HL-60 (cell line): ENCODE results near the gene LRRC43.

Experiments
- DNase-seq, 2 experiments: peaks; one replicate each; pipeline ENCODE4 v3.0.0-alpha.2; 2010 to 2020; ENCODE audit warnings: low read depth in 1 of 2, low spot score in 1 of 2
- H3K27ac ChIP-seq: fragments of 250-450 bp; sonication (Bioruptor Pico); replicated peaks from 2 replicates; pipeline ENCODE4 v1.5.1; 2020; ENCODE audit warnings: mild to moderate bottlenecking, moderate library complexity
- H3K27me3 ChIP-seq: fragments of 250-450 bp; sonication (Bioruptor Pico); 2 replicates; pipeline ENCODE4 v1.5.1; 2021; ENCODE audit warnings: mild to moderate bottlenecking, moderate library complexity; ENCODE audit not compliant: insufficient read depth, poor library complexity, severe bottlenecking
- H3K4me3 ChIP-seq: replicated peaks from 2 replicates; pipeline ENCODE4 v1.5.1; 2011; ENCODE audit warnings: mild to moderate bottlenecking, control low read depth, low read length; ENCODE audit not compliant: insufficient read depth
- CTCF ChIP-seq: IDR thresholded peaks from one replicate; pipeline ENCODE4 v1.5.1; 2011; ENCODE audit warnings: low read length, control low read depth, inconsistent platforms; ENCODE audit not compliant: insufficient read depth
- GABPA ChIP-seq: IDR thresholded peaks from 2 replicates; pipeline ENCODE4 v1.6.1; 2012; ENCODE audit warnings: low read depth
- POLR2AphosphoS5 ChIP-seq: IDR thresholded peaks from 2 replicates; pipeline ENCODE4 v1.6.1; 2012; ENCODE audit warnings: low read depth
- SPI1 ChIP-seq: IDR thresholded peaks from 2 replicates; pipeline ENCODE4 v1.6.1; 2012; ENCODE audit warnings: low read depth, mild to moderate bottlenecking, borderline replicate concordance
- TF ChIP-seq, protein P1 (sequence below): IDR thresholded peaks from 2 replicates; pipeline ENCODE4 v1.6.1; 2012; ENCODE audit warnings: low read depth; ENCODE audit not compliant: insufficient replicate concordance

Gene LRRC43

GRCh38 chr12:122137229-122137628 is 45.7 kb upstream of the LRRC43 start:
- H3K27me3 ChIP-seq: no peaks in the 10 kb centered on the region
- H3K27ac ChIP-seq: no peak overlapping the region
- TF ChIP-seq GABPA (no peak), CTCF (no peak), POLR2AphosphoS5 (no peak), SPI1 (no peak)
- TF ChIP-seq, protein P1, sequence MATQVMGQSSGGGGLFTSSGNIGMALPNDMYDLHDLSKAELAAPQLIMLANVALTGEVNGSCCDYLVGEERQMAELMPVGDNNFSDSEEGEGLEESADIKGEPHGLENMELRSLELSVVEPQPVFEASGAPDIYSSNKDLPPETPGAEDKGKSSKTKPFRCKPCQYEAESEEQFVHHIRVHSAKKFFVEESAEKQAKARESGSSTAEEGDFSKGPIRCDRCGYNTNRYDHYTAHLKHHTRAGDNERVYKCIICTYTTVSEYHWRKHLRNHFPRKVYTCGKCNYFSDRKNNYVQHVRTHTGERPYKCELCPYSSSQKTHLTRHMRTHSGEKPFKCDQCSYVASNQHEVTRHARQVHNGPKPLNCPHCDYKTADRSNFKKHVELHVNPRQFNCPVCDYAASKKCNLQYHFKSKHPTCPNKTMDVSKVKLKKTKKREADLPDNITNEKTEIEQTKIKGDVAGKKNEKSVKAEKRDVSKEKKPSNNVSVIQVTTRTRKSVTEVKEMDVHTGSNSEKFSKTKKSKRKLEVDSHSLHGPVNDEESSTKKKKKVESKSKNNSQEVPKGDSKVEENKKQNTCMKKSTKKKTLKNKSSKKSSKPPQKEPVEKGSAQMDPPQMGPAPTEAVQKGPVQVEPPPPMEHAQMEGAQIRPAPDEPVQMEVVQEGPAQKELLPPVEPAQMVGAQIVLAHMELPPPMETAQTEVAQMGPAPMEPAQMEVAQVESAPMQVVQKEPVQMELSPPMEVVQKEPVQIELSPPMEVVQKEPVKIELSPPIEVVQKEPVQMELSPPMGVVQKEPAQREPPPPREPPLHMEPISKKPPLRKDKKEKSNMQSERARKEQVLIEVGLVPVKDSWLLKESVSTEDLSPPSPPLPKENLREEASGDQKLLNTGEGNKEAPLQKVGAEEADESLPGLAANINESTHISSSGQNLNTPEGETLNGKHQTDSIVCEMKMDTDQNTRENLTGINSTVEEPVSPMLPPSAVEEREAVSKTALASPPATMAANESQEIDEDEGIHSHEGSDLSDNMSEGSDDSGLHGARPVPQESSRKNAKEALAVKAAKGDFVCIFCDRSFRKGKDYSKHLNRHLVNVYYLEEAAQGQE: no peak
- DNase-seq: no peak
- H3K4me3 ChIP-seq: no peak overlapping the region

DNA sequence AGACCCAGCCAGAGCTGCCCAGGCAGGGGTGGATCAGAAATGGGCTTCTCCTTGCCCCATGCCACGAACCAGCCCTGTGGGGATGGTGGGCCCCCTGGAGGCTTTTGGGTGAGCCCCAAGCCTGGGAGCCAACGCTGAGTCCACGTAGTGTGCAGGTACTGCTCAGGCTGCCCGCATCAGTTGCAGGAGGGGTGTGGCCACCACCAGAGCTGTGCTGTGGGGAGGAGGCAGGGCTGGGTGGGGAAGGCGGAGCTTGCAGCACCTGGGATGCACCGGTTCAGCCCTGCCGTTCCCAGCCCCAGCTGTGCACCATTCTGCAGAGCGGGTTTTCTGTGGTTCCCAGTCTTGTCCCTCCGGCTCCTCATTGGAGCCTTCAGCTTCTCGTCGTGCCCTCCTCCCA is 45.2 kb upstream of the LRRC43 start:
- Histone ChIP-seq H3K27ac (no peak overlapping the region), H3K27me3 (no peaks in the 10 kb centered on the region), H3K4me3 (no peak overlapping the region)
- TF ChIP-seq SPI1 (no peak), GABPA (no peak), CTCF (no peak), POLR2AphosphoS5 (no peak)
- TF ChIP-seq, protein P1: no peak
- DNase-seq: no peak

- no peak for TF ChIP-seq POLR2AphosphoS5
- no peak for TF ChIP-seq GABPA
- no peak for TF ChIP-seq CTCF
- TF ChIP-seq SPI1: no peak
- TF ChIP-seq, protein P1: no peak
- no peak for DNase-seq
- no peak overlapping the region for H3K4me3 ChIP-seq
- no peaks in the 10 kb centered on the region for H3K27me3 ChIP-seq
- H3K27ac ChIP-seq: no peak overlapping the region
Observed at GRCh38 chr12:122138181-122138580, 44.7 kb upstream of the LRRC43 start.
